ENCODE measurements around the gene CA10. TPM values are rescaled to one million over a fixed set of nuclear protein-coding genes. Genes with fewer than 3 reads are reported as not detected.

The CA10 gene
- total RNA-seq, 2 experiments from 2014 or later: not detected

DNA sequence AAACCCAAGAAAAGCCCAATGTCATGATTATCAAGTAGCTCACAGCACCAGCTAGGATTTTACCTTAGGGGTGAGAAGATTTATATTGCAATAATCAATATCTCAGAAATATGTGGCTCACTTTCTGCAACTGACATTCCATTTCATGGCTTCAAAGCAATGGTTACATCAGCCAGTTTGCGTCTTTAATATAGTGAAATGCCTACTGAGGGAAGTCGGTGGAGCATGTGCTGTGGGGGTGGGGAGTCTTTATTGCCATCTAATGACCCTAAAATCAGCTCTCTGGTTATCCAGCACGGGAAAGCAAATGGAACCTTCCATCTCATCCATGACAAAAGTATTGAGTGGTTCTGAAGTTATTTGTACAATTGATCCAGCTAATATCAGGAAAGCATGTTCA is 395.5 kb downstream of the CA10 start:
- no peak for DNase-seq

DNA sequence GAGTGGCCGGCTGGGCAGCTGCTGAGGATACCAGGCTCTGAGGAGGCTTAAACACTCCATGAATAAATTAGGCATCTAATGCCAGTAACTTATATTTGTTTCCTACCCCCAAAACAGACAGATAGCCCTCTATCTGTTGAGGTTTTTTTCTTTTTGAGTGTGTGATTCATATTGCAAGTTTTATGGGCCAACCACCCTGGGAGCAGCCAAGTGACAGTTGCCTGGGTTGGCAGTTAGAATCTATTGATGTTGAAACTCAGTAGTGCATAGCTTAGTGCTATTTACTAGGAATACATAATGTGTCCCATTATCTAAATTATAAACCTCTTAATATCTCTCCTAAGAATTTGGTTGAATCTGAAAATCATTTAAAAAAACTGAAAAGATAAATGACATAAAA is 397.4 kb downstream of the CA10 start:
- H3K9me3 Mint-ChIP-seq: no peaks in the 10 kb centered on the region
- no peaks in the 10 kb centered on the region for H3K36me3 Mint-ChIP-seq
- no peak for DNase-seq
- H3K4me1 Mint-ChIP-seq: no peaks in the 10 kb centered on the region
- peaks cover 22% of the 10 kb centered on the region for H3K27me3 Mint-ChIP-seq
- no peak overlapping the region for H3K4me3 Mint-ChIP-seq
- no peak overlapping the region for H3K27ac Mint-ChIP-seq

More for the DNA sequence above, 395.5 kb downstream of the CA10 start:
- H3K27ac Mint-ChIP-seq: no peak overlapping the region
- peaks cover 25% of the 10 kb centered on the region for H3K27me3 Mint-ChIP-seq
- H3K36me3 Mint-ChIP-seq: no peaks in the 10 kb centered on the region
- H3K4me1 Mint-ChIP-seq: no peaks in the 10 kb centered on the region
- H3K9me3 Mint-ChIP-seq: no peaks in the 10 kb centered on the region
- no peak overlapping the region for H3K4me3 Mint-ChIP-seq

DNA sequence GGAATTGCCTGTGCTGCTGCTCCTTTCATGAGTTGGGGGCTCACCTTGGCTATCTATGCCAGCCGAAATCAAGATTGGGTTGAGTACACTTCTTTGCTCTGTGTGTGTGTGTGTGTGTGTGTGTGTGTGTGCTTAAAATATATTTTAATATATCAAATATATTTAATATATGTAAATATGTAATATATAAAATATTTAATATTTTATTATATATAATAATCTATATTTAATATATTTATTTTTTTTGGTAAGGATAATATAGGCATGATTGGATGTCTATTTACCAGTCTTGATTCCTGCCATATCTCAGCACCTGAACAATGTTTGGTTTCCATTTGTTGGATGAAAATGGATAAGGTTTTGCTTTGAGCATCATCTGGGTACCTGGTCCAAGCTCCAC is 399.3 kb downstream of the CA10 start:
- DNase-seq: no peak
- Mint-ChIP-seq H3K4me1 (no peaks in the 10 kb centered on the region), H3K4me3 (no peak overlapping the region), H3K27me3 (peaks cover 15% of the 10 kb centered on the region), H3K27ac (no peak overlapping the region), H3K9me3 (no peaks in the 10 kb centered on the region), H3K36me3 (no peaks in the 10 kb centered on the region)

DNA sequence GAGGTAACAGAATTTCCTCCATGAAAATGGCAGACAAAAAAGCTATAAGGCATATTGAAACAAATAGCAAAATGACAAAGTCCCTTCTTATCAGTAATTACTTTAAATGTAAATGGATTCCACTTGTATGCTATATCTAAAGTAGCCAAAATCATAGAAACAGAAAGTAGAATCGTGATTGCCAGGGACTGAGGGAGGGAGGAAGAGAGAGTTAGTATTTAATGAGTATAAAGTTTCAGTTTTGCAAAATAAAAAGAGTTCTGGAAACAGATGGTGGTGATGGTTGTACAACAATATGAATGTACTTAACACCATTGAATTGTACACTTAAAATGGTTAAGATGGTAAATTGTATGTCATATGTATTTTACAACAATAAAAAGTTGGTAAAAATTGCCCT is 407.4 kb downstream of the CA10 start:
- Mint-ChIP-seq H3K9me3 (no peaks in the 10 kb centered on the region), H3K4me3 (no peak overlapping the region), H3K27ac (no peak overlapping the region), H3K36me3 (no peaks in the 10 kb centered on the region), H3K4me1 (peaks cover 4% of the 10 kb centered on the region), H3K27me3 (peaks cover 3% of the 10 kb centered on the region)
- DNase-seq: no peak

DNA sequence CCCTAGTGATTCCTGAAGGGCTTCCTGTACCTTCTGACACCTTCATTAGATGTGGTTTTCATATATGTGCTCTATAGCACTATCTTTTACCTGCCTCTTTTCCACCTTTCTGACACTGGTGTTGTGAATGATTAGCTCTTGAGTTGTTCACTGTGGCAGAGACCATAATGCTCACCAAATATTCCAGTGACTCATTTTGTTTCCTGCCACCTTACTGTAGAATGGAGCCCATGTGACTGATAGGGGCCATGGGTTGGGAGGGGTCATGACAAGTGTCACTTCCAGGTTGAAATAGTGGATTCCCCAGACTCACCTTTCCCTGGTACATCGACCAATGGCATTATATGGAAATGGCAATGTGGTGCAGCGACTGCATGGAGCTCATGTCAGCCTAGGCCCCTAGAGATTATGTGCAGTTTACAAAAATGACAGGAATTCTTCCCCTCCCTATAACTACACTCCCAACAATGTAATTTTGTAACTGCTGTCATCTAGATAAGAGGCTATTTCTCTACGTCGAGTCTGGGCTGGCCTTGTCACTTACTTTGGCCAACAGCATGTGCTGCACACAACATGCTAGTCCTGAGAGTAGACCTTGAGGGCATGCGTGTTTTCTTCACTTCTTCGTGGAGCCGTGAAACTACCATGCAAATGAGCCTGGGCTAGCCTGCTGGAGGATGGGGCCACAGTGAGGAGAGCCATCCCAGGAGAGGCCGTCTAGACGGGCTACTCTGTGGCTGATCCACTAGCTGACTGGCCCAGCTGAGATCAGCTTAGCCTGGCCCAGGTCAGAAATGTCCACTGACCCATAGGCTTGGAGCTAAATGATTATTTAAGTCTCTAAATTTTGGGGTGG is 409.5 kb downstream of the CA10 start:
- H3K27ac Mint-ChIP-seq: no peak overlapping the region
- no peaks in the 10 kb centered on the region for H3K27me3 Mint-ChIP-seq
- peaks cover 4% of the 10 kb centered on the region for H3K4me1 Mint-ChIP-seq
- H3K36me3 Mint-ChIP-seq: no peaks in the 10 kb centered on the region
- H3K9me3 Mint-ChIP-seq: no peaks in the 10 kb centered on the region
- no peak for DNase-seq
- no peak overlapping the region for H3K4me3 Mint-ChIP-seq

DNA sequence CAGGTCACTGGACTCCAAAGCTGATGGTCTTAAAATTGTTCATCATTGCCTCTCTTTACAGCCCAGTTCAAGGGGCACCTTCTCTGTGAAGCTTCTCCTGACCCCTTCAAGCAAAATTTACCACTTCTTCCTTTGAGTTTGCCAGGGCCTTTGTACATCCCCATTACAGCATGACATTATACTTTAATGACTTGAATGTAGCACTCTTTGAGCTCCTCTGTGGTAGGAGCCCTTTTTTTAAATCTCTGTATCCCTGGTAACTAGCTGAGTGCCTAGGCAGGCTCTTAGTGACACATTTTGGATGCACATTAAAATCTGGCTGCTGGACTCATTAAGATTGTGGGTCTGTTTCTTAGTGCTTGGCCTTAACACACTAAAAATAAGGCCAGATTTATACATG is 412.1 kb downstream of the CA10 start:
- Mint-ChIP-seq H3K9me3 (no peaks in the 10 kb centered on the region), H3K4me1 (peaks cover 4% of the 10 kb centered on the region), H3K27ac (no peak overlapping the region), H3K36me3 (no peaks in the 10 kb centered on the region), H3K27me3 (peaks cover 3% of the 10 kb centered on the region), H3K4me3 (no peak overlapping the region)
- no peak for DNase-seq

DNA sequence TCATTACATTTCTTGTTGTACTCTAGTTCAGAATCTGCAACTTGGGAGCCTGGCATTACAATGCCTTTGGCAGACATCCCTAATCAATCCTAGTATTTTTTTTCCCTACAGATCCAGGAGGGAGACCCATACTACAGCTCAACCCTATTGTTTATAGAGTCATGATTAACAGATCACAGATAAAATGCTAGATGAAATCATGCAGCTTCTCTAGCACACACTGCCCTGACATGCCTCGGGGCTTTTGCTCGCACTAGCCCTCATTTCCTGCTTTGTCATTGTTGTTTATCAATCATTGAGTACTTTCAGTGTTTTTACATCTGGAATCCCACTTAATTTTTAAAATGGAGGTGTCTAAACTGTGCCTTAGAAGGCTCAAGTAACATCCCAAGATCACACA is 412.5 kb downstream of the CA10 start:
- peaks cover 4% of the 10 kb centered on the region for H3K4me1 Mint-ChIP-seq
- no peaks in the 10 kb centered on the region for H3K9me3 Mint-ChIP-seq
- peaks cover 3% of the 10 kb centered on the region for H3K27me3 Mint-ChIP-seq
- no peak for DNase-seq
- H3K4me3 Mint-ChIP-seq: no peak overlapping the region
- no peaks in the 10 kb centered on the region for H3K36me3 Mint-ChIP-seq
- H3K27ac Mint-ChIP-seq: no peak overlapping the region

DNA sequence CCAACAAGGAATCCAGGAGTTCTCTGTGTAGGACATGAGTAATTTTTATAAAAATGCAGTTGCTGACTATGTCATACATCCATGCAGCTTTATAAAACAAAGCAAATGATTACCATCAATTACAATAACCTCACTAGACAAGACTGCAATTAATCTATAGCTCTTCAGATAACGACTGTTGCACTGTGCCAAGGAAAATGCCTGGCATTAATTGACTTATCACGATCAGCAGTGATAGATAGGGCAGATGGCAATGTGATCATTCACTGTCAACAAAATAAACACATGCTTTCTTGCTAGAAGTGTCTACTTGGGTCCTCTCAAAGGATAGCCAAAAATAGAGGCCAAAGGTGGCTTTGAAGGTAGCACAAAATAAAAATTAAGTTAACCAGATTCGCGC is 415.0 kb downstream of the CA10 start:
- Mint-ChIP-seq H3K4me1 (no peaks in the 10 kb centered on the region), H3K27ac (no peak overlapping the region), H3K4me3 (no peak overlapping the region), H3K9me3 (no peaks in the 10 kb centered on the region), H3K27me3 (peaks cover 3% of the 10 kb centered on the region), H3K36me3 (no peaks in the 10 kb centered on the region)
- no peak for DNase-seq

DNA sequence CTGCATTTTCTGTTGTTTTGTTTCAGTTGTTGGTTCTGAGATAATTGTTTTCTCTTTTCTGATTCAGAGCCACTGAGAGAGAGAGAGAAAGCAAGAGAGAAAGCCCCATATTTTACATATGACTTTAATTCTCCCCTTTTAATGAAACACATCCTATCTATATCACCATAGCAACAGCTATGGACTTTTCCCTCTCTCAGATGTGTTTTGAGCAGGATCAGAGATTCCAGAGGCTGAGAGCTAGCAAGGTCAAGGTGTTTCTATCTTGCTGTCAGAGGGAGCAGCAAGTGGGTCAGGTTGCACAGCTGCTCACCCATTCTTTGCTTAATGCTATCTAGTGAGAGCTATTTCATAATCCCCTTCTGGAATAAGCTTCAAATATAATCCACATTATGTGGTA is 415.9 kb downstream of the CA10 start:
- Mint-ChIP-seq H3K4me1 (no peaks in the 10 kb centered on the region), H3K27ac (no peak overlapping the region), H3K4me3 (no peak overlapping the region), H3K36me3 (no peaks in the 10 kb centered on the region), H3K9me3 (no peaks in the 10 kb centered on the region), H3K27me3 (peaks cover 3% of the 10 kb centered on the region)
- DNase-seq: no peak

DNA sequence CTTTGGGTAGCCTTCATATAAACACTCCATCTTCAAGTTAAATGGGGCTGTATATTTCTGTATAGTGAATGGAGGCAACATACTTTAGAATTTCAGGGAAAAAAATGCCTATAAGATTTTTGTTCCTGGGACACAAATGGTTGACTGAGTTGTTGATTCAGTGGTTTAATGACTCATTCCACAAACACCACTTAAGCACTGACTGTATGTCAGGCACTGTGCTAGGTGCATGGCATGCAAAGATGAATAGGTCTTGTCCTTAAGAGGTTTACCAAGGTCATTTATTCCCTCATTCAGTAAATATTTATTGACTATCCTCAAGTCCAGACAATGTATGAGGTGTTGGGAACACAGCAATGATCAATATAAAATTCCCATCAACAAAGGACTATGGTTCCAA is 417.1 kb downstream of the CA10 start:
- H3K27ac Mint-ChIP-seq: no peak overlapping the region
- no peaks in the 10 kb centered on the region for H3K9me3 Mint-ChIP-seq
- no peaks in the 10 kb centered on the region for H3K4me1 Mint-ChIP-seq
- peaks cover 3% of the 10 kb centered on the region for H3K27me3 Mint-ChIP-seq
- no peaks in the 10 kb centered on the region for H3K36me3 Mint-ChIP-seq
- H3K4me3 Mint-ChIP-seq: no peak overlapping the region
- no peak for DNase-seq

DNA sequence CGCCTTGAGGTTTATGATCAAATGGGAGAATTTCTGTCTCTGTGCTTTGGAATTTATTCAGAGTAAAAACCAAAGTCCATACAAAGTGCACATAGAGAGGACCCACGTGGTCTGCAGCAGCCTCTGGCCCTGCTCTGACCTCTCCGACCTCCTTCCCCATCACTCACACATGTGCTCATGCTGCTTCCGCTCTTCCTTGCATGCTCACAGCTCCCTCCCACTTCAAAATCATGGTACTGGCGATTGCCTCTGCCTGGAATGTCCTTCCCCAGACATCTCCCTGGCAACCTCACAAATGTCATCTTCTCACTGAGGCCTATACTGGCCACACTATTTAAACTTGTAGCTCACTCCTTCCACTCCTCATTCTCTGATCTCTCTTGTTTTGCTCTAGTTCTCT is 418.0 kb downstream of the CA10 start:
- Mint-ChIP-seq H3K4me1 (no peaks in the 10 kb centered on the region), H3K4me3 (no peak overlapping the region), H3K27ac (no peak overlapping the region), H3K36me3 (no peaks in the 10 kb centered on the region), H3K27me3 (peaks cover 3% of the 10 kb centered on the region), H3K9me3 (no peaks in the 10 kb centered on the region)
- no peak for DNase-seq

DNA sequence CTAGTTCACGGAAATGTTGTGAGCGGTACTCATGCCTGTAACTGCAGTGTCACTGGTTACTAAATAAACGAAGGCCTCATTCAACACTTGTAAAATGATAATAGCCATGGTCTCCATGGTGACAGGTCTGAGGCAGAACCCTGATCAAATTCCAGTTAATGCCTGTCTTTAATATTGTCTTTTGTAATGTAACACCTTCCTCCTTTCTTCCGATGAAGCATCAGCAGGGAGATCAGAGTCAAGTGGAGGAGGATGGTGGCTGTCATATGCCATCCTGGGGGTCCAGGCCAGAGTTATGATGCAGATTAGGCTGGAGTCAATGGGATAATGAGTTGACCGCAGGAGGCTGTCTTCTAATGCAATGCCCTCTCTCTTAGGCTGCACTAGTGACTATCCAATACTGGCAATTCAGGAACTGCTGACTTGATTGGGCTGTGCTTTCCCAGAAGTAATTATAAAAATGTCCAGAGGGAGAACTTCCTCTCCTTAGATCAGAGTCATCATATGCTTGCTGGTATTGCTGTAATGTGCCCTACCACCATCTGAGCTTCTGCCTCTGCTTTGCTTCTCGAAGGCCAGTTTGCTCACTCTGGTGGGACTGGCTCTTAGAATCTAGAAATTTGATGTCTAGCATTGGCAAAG is 419.1 kb downstream of the CA10 start:
- H3K4me3 Mint-ChIP-seq: no peak overlapping the region
- H3K27ac Mint-ChIP-seq: no peak overlapping the region
- no peaks in the 10 kb centered on the region for H3K9me3 Mint-ChIP-seq
- no peak for DNase-seq
- peaks cover 7% of the 10 kb centered on the region for H3K27me3 Mint-ChIP-seq
- no peaks in the 10 kb centered on the region for H3K36me3 Mint-ChIP-seq
- no peaks in the 10 kb centered on the region for H3K4me1 Mint-ChIP-seq

DNA sequence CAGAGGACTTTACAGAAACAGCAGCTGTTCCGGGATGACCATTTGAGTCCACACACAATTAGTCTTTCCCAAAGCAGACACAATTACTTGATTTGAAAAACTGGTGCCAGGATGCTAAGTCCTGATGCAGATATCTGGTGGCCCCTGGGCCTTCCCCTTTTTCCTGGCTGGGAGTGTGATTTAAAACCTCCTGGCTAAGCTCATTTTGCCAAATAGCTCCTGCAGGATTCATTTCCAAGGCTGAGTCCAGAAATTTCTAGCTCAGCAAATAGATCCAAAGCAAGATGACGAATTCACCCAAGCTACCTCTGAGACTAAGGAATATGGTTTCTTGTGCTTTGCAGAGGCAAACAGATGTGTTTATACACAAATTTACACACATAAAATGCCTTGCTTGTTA is 422.2 kb downstream of the CA10 start:
- H3K27me3 Mint-ChIP-seq: peaks cover 11% of the 10 kb centered on the region
- H3K4me3 Mint-ChIP-seq: no peak overlapping the region

DNA sequence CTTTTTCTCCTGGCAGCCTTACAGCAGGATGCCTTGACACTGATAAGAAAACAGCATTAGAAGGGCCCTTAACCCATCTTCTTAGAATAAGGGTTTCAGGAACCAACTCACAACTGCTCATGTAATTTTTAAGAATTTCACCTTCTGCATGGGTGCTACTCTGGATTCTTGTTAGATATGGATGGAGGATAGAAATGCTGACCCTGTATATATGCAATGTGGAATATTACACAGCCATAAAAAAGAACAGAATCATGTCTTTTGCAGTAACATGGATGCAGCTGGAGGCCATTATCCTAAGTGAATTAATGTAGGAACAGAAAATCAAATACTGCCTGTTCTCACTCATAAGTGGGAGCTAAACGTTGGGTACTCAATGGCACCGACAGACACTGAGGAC is 423.5 kb downstream of the CA10 start:
- Mint-ChIP-seq H3K9me3 (no peaks in the 10 kb centered on the region), H3K27me3 (peaks cover 11% of the 10 kb centered on the region), H3K27ac (no peak overlapping the region), H3K4me3 (no peak overlapping the region), H3K4me1 (no peaks in the 10 kb centered on the region), H3K36me3 (no peaks in the 10 kb centered on the region)
- DNase-seq: no peak

More for the DNA sequence above, 422.2 kb downstream of the CA10 start:
- H3K9me3 Mint-ChIP-seq: no peaks in the 10 kb centered on the region
- H3K36me3 Mint-ChIP-seq: no peaks in the 10 kb centered on the region
- H3K4me1 Mint-ChIP-seq: no peaks in the 10 kb centered on the region
- H3K27ac Mint-ChIP-seq: no peak overlapping the region
- DNase-seq: no peak

DNA sequence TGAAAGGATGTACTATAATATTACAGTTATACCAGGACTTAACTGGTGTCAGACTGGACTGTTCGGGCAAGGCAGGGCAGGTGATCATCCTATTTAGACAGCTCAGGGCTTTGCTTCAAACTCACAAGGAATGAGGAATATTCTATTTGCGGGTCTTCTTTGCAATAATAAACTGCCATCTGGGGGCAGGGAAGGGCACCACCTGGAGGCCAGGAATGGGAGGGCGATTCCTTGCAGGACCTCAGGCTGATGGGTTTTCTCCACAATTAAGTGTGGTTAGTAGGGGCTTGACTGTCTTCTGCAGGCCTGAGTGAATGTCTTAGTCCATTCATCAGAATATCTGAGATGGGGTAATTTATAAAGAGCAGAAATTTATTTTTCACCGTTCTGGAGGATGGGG is 424.1 kb downstream of the CA10 start:
- peaks cover 11% of the 10 kb centered on the region for H3K27me3 Mint-ChIP-seq
- H3K27ac Mint-ChIP-seq: peak overlapping the region; percentile 46
- no peaks in the 10 kb centered on the region for H3K4me1 Mint-ChIP-seq
- peak; percentile 7 for DNase-seq
- no peaks in the 10 kb centered on the region for H3K9me3 Mint-ChIP-seq
- no peaks in the 10 kb centered on the region for H3K36me3 Mint-ChIP-seq
- H3K4me3 Mint-ChIP-seq: no peak overlapping the region

DNA sequence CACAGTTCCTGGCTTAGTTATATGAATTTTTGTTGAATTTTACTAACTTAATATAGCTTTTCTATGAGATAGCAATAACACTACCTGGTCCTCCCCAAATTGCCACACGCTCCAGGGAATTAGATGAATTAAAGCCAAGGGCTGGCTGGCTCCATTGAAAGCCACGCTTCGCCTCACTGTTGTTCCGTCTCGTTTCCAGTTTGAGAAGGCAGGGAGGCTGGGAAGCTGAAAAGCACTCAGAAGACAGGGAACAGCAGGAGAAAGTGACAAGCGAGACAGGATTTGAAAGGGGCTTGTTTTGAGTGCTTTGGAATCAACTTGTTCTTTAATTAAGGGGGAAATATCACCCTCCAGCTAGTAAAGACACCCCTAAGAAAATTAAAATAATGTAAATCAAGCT is 425.3 kb downstream of the CA10 start:
- H3K9me3 Mint-ChIP-seq: no peaks in the 10 kb centered on the region
- H3K36me3 Mint-ChIP-seq: no peaks in the 10 kb centered on the region
- peaks cover 15% of the 10 kb centered on the region for H3K27me3 Mint-ChIP-seq
- H3K4me1 Mint-ChIP-seq: no peaks in the 10 kb centered on the region
- no peak for DNase-seq
- no peak overlapping the region for H3K4me3 Mint-ChIP-seq
- no peak overlapping the region for H3K27ac Mint-ChIP-seq
